GM19035 (cell line): ENCODE measurements around the gene PHF12.
A peak's percentile ranks its signal among the peaks of the same experiment; 100 is the strongest.
"Not testable (repeated sequence)": the region's sequence is repeated elsewhere in the genome, so short reads cannot be mapped to it uniquely, and the experiment has no call there.

Experiments
- ATAC-seq: cut with Tn5 transposase; IDR thresholded peaks from one replicate; pipeline ENCODE4 v1.9.1; 2021; ENCODE audit not compliant: unreplicated experiment

PHF12 gene

GRCh38 chr17:28885951-28886350 is 65.4 kb downstream of the PHF12 start:
- ATAC-seq, result no peak

DNA sequence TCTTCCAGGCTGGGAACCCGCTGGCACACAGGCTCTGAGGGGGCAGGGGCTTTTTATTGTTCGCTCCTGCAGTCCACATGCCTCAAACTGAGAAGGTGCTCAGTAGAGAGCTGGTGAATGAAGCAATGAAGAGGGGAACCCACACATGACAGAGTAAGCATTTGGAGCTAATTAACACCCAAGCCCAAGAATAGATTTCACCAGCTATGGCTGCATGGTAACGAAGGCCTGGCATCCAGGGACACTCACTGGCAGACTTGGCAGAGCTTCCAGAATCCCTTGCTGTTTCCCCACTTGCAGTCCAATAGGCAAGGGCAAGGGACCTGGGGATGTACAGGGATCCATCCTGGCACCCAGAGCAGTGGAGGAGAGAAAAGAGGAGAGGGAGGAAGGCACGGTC is 66.0 kb downstream of the PHF12 start:
- ATAC-seq, result no peak

GRCh38 chr17:28883967-28884702 is 67.2 kb downstream of the PHF12 start:
- no peak for ATAC-seq

DNA sequence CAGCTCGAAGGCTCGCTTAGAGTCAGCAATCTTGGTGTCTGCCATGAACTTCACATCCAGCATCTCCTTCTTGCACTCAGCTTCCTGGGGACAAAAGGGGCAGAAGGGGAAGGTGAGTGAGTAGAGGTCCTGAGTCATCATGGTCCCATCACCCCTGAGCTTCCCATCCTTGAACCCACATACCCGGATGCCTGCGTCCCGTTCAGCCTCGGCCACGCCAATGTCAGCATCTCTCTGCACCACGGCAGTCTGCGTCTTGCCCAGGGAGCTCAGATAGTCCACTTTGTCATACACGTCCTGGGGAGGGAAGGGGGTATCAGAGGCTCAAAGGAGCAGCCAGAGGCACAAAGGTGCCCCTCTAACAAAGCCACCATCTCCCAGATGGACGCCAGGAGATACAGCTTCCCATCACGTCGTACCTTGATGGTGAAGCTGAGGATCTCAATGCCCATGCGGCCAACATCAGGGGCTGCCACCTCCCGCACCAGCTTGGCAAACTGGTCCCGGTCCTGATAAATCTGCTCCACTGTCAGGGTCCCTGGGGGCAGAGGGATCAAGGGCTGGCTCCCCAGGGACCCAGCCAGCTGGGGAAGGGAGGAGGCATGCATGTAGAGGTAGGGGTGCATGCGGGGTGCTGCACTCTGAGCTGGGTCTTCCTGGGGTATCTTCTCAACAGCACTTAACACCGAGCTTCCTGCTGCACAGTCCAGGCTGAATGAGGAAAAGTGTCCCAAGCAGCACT is 69.0 kb downstream of the PHF12 start:
- ATAC-seq, result no peak

DNA sequence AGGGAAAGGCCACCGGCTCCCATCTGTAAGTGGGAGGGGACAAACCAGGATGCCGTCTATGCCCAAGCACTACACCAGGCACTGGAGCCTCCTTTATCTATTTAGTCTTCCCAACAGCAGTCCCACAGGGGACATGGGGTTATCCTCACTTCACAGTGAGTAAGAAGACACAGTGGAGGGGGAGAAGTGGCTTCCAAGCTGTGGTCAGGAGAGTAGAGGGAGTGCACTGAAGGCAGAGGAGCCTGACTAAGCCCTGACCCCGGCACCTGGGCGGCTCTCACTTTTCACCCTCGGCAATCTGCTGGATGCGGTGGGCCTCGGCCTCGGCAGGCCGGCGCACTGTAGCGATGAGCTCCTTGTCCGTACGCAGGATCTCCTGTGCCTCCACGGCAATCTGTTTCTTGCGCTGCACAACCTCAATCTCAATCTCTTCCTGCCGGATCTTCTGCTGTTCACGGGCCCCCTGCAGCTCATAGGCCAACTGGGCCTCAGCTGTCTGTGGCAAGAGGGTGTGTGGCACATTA is 69.7 kb downstream of the PHF12 start:
- ATAC-seq, result no peak

DNA sequence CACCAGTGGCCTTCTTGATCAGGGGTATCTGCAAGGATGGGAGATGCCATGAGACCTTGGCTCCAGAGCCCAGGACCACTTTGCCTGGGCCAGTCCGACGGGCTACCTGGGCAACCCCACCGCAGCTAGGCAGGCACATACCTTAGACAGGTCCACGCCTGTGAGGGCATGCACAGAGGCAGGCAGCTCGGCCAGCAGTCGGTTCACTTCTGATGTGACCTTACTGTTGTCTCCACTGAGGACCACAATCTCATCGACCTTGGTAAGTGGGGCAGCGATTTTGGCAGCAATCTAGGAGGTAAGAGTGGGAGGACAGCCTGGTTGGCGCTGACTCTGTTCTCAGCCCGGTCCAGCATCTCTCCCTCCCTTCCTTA is 70.8 kb downstream of the PHF12 start:
- no peak for ATAC-seq

GRCh38 chr17:28879886-28880571 is 71.3 kb downstream of the PHF12 start:
- no peak for ATAC-seq

- no peak for ATAC-seq
Measured at GRCh38 chr17:28878981-28879380, 72.3 kb downstream of the PHF12 start.

DNA sequence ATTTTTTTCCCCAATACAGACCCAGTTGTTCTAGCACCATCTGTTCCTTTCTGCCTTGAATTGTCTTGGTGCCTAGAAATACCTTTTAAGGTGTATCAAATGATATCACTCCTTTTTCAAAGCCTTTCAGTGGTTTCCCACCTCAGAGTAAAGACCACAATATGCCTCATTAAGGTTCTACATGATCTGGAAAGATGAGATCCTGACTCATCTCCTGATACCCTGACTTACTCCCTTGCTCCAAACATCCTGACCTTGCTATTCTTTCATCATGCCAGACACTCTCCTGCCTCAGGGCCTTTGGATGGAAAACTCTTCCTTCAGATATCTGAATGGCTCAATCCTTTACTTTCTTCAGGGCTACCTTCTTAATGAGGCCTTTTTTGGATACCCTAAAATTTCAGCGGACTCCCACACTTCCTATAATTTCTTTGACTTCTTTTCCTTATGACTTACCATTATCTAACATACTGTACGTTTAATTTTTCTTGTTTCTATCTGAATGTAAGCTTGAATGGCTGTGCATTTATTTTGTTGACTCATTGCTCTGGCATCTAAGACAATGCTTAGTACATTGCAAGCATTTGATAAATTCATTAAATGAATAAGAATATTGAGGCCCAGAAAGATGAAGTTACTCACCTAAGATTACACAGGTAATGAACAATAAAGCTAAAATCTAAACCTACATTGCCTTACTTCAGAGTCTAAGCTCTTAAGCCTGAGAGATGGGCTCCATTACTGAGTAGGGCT is 73.0 kb downstream of the PHF12 start:
- no peak for ATAC-seq

- not testable (repeated sequence) for ATAC-seq
Measured at GRCh38 chr17:28877150-28877711, 74.1 kb downstream of the PHF12 start.

- ATAC-seq, result no peak
Measured at GRCh38 chr17:28875848-28876550, 75.3 kb downstream of the PHF12 start.

DNA sequence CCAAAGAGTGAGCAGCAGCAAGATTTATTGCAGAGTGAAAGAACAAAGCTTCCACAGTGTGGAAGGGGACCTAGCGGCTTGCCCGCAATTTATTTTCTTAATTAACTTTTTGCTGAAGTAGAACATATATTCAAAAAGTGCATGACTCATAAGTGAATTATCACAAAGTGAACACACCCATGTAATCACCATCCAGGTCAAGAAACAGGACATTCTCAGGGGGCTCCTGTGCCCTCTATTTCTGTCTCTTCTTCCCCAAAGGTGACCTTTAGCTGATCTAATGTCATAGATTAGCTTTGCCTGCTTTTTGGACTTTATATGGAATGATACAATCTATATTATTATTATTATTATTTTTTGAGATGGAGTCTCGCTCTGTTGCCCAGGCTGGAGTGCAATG is 76.6 kb downstream of the PHF12 start:
- no peak for ATAC-seq

GRCh38 chr17:28873839-28874238 is 77.5 kb downstream of the PHF12 start:
- no peak for ATAC-seq

- peak; percentile 82 for ATAC-seq
Measured at GRCh38 chr17:28871056-28871579, 80.2 kb downstream of the PHF12 start.

DNA sequence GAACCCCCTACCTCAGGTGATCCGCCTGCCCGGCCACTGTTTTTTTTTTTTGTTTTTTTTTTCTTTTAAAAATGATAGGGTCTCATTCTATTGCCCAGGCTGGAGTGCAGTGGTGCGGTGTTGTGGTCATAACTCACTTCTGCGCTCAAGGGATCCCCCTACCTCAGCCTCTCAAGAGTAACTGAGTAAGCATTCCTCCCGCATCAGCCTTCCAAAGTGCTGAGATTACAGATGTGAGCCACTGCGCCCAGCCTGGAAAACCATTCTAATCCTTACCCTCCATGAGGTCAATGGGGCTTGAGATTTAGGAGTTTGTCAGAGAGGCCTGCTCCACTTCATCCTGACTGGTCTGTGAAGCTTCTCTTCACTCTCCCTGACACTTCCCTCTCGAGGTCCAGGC is 84.0 kb downstream of the PHF12 start:
- no peak for ATAC-seq

- no peak for ATAC-seq
Measured at GRCh38 chr17:28865946-28866752, 85.2 kb downstream of the PHF12 start.

DNA sequence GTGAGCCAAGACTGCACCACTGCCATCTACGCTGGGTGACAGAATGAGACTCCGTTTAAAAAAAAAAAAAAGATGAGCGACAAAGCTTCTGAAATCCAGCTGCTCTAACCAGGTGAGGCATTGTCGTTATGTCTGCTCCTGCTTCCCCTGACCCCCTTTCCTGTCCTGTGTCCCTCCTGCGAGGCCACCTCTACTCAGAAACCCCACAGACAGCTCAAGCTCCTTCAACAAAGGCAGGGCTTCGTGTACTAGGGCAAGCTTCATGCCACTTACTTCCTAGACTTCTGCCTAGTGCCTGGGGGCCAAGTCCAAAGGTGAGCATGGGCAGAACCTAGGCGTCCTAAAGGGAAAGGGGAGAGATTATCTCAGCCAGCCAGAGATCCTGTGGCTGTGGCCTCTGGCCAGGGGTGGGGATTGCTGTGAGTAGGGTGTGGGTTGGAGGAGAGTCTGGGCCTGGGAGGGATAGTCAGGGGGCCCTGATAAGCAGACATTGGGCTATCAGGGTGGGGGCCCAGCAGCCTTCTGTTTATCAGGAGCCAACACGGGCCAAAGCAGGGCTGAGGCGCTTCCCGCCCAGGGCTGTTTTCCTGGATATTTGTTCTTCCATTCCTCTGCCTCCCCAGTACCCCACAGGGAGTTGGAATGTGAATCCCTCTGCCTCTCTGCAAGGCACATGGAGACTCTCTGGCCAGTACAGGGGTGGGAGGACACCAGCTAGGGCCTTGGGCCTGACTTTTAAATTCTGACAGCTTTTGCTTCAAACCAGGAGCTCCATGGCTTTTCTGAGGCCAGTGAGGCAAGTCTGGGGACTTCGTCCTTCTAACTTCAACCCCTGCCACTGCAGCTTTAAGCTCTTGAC is 86.1 kb downstream of the PHF12 start:
- ATAC-seq, result no peak

DNA sequence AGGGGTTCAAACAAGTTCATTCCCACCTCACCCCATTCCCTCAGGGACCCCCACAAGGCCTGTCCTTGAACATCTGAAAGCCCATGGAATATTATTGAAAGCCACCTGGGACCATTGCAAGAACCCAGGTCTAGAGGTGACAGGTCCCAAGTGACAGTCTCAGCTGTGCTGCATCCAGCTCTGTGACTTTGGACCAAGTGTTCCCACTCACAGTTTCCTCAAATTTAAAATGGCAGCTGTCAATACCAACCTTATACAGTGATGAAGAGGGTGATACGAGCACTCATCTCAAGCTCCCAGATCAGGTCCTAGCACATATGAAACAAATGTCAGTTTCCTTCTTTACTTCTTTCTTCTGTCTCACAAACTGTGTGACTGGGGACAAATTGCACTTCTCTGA is 87.4 kb downstream of the PHF12 start:
- ATAC-seq, result no peak
